Stimulated activated CD4-positive, alpha-beta T cell treated with anti-CD3 and anti-CD28 coated beads, Interleukin-4, amount 100 ng/mL, for 1 hour (primary cell): ENCODE data around the gene AKAP7.
"Not testable (repeated sequence)": the region's sequence is repeated elsewhere in the genome, so short reads cannot be mapped to it uniquely, and the experiment has no call there.

Source experiments
- DNase-seq: peaks from one replicate; pipeline ENCODE4 v3.0.0-alpha.2; 2020

AKAP7 gene

DNA sequence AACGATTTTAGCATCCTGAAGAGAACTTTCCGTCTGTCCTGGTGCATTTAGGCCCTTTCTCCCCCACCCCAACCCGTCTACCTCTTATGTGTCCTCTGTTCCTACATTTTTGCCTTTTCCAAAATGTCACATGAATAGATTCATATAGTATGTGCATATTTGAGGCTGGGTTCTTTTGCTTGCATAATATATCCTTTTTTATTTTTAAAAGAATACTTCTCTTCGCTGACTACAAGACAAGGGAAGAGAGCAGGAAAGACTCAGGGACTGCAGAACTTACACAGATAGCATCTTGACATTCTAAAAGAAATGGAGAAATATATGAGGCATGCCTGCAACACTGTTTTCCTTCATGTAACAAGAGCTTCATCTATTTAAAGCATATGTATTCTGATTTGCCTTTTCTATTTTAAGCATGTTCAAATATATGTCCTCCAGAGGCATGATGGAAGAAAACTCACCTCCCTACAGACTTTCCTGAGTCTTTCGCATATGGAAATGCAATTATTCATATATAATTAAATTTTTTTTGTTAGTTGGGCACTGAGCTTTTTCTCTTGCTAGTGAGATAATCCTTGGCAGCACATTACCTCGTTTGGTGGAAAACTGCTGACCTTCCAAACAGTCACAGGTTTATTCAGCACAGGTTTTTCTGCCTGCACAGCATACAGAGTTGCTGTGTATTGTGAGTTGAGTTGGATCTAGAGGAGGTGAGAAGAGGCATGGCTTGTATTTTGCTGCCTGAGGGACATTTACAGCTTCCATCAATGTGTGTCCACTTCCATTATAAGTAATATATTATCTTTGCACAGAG, 170.0 kb downstream of the AKAP7 start:
- DNase-seq, result no peak

DNA sequence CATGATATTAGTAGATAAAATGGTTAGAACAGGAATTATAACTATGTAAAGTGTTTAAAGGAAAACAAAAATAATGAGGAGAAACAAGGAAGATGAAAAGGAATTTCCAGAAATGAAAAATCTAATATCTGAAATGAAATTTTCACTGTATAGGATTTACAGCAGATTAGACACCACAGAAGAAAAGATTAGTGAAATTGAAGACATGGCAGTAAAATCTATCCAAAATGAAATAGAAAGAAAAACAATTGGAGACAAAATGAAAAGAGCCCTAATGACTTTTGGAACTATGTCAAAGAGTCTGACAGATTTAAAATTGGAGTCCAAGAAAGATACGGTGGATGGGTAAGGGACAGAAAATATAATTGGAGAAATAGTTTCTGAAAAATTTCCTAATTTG, 174.2 kb downstream of the AKAP7 start:
- no peak for DNase-seq

DNA sequence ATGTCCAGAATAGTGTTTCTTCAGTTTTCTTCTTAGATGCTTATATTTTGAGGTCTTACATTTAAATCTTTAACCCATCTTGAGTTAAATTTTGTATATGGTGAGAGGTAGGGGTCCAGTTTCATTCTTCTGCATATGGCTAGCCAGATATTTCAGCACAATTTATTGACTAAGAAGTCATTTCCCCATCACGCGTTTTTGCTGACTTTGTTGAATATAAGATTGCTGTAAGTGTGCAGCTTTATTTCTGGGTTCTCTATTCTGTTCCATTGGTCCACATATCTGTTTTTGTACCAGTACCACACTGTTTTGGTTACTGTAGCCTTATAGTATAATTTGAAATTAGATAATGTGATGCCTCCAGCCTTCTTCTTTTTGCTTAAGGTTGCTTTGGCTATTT, 179.6 kb downstream of the AKAP7 start:
- no peak for DNase-seq

DNA sequence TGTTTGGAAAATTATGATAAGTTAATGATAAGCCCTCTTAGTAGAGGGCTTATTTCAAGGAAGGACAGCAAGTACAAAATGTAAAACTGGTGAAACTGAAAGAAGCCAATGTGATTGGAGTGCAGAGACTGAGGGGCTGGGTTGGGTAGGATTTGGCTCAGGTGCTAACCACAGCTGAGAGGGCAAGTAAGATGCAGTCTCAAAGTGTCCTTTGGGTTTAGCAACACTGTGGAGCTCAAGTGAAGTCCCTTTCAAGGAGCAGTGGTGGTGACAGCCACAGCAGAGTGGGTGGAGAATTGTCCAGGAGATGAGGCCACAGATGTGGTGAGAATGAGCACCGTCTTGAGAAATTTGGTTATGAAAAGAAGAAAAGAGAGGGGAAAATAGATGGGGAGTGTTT, 181.4 kb downstream of the AKAP7 start:
- DNase-seq, result no peak

DNA sequence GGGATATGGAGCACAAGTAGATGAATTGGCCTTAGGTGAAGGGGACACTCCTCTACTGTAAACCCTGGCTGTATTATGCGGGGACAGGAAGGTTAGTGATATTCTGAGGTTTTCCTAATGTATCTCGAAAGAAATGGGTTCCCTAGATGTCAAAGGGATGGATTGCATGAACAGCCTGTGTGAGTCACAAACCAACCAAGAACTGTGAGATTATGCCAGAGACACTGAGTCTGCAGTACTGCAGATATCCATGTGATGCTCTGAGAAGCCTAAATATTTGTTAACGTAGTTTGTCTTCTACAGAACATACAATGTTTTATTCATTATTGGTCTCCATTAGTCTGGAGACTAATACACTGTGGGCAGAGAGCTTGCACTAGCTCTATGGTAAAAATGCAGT, 182.2 kb downstream of the AKAP7 start:
- DNase-seq, result no peak

DNA sequence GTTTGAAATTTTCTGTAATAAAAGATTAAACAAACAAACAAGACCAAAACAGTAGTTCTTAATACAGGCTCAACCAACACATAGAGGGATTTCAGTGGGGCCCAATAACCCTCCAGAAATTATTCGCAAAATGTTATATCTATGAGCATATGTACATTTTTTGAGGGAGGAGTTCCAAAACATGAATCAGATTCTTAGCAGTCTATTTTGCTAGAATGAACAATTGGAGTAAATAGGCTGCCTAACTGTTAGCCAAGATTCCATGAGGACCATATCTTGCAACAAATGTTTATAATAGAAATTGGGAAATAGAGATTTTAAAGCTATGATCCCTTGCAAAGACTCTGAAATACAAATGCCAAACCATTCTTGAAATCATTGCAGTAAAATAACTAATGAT, 186.3 kb downstream of the AKAP7 start:
- DNase-seq, result no peak

DNA sequence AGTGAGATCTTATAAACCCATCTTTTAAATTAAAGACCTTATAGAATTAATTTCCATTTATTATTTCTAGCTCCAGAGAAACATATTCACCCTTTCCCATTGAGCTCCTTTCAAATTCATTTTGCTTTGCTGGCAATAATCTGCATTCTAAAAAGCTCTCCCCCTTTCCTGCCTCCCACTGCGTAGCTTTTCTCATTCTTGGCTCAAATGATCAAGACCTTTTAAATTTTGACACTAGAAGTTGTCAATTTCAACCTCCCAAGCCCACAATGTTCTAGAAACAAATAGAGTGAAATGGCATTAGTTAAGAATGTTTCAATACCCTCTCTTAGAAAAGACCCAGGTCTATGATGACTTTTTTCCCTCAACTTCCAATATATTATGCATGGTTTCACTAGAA, 186.9 kb downstream of the AKAP7 start:
- no peak for DNase-seq

DNA sequence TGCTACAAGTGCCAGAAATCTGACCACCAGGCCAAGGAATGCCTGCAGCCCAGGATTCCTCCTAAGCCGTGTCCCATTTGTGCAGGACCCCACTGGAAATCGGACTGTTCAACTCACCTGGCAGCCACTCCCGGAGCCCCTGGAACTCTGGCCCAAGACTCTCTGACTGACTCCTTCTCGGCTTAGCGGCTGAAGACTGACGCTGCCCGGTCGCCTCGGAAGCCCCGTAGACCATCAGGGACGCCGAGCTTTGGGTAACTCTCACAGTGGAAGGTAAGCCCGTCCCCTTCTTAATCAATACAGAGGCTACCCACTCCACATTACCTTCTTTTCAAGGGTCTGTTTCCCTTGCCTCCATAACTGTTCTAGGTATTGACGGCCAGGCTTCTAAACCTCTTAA, 190.4 kb downstream of the AKAP7 start:
- not testable (repeated sequence) for DNase-seq

DNA sequence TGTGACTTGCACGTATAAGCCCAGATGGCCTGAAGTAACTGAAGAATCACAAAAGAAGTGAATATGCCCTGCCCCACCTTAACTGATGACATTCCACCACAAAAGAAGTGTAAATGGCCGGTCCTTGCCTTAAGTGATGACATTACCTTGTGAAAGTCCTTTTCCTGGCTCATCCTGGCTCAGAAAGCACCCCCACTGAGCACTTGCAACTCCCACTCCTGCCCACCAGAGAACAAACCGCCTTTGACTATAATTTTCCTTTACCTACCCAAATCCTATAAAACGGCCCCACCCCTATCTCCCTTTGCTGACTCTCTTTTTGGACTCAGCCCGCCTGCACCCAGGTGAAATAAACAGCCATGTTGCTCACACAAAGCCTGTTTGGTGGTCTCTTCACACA, 193.5 kb downstream of the AKAP7 start:
- not testable (repeated sequence) for DNase-seq

DNA sequence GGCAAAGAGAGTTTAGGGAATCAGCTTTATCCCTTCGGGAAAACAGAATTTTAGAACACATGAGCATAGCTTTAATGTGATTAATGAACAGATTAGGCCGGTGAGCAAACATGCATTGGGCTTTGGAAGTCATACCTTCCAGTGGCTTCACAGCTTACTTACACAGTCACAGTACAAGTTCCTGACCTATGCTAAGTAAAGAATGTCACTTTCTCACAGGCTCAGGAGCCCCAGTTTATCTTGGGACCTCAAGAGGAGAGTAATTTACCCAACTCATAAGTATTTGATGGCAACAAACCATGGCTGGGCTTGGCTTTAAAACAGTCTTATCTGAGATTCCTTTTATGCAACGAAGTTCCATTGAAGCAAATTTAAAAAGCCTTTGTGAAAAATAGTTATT, 195.9 kb downstream of the AKAP7 start:
- DNase-seq, result no peak

DNA sequence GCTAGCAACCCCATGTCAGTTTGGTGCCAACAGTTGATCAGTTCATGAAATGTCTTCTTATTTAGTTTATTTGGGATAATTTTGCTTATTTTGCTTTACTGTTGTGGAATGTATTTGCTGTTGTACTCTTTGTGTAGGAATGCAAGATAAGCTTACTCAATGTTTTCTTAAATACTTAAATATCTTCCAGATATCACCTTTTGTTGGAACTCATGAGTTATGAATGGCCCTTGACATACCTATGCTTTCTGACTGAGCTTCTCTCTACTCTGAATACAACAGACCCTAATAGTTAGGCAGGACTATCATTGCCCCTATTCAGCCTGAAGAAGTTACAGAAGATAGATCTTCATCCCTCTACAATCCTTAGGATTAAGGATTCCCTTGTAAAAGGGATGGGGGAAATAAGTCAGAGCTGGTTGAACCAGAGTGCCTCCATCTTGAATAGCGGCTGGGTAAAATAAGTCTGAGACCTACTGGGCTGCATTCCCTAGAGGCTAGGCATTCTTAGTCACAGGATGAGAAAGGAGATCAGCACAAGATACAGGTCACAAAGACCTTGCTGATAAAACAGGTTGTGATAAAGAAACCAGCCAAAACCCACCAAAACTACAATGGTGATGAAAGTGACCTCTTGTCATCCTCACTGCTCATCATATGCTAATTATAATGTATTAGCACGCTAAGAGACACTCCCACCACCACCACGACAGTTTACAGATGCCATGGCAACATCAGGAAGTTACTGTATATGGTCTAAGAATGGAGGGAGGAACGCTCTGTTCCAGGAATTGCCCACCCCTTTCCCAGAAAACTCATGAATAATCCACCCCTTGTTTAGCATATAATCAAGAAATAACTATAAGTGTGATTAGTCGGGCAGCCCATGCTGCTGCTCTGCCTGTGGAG, 196.9 kb downstream of the AKAP7 start:
- no peak for DNase-seq
